HG02973 (cell line): ENCODE results near the gene FLRT2.

Experiments used
- ATAC-seq: cut with Tn5 transposase; IDR thresholded peaks from one replicate; pipeline ENCODE4 v1.9.1; 2021; ENCODE audit warnings: moderate library complexity; ENCODE audit not compliant: unreplicated experiment

The FLRT2 gene

DNA sequence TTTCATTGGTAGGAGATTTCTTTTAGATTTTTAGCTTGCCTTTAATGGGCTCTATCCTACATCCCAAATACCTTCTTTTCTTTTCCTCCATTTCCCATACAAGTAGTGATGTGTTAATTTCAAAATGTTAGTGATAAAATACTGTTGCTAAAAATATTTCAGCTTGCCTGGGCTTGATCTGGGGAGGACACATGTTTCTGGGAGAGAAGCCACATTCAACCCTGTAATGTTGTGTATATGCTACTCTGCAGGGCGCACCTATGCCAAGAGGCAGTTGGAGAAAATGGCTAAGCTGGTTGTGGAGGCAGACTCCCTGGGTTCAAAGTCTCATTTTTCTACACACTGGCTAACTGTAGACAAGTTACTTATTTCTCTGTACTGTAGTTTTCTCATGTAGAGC lies 26.3 kb downstream of the FLRT2 start:
- no peak for ATAC-seq

DNA sequence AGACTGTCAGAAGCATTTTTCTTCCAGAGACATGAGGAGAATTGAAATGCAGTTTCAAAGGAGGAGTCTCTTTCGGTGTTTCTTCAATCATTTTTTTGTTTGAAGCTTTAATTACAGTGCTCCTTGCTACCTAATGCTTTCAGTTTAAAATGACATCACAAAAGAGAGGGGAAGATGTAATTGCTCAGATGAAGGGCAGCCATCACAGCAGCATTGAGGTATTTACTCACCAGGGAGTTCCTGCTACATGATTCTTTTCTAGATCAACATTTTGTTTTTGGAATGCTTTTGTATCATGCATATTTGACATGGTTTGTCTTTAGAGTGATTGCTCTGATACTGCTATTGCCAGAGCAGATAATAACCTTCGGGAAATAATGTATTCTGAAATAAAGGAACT lies 28.6 kb downstream of the FLRT2 start:
- no peak for ATAC-seq

DNA sequence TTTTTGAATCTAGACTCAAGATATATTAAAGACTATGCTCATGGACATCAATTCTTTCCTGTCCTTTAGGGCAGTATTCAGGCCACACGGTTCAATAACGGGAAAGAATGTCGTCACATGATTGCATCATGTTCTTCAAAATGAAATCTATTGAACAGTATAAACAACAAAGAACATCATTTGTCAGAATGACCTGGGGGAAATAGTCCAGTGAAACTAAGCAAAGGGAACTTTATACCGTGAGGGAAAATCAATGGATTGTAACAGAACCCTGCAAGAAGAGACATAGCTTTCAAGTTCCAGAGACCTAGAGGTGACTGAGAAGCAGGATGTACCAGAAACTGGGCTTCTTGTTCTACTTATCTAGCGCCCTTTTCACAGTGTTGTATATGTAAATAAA lies 32.7 kb downstream of the FLRT2 start:
- no peak for ATAC-seq

DNA sequence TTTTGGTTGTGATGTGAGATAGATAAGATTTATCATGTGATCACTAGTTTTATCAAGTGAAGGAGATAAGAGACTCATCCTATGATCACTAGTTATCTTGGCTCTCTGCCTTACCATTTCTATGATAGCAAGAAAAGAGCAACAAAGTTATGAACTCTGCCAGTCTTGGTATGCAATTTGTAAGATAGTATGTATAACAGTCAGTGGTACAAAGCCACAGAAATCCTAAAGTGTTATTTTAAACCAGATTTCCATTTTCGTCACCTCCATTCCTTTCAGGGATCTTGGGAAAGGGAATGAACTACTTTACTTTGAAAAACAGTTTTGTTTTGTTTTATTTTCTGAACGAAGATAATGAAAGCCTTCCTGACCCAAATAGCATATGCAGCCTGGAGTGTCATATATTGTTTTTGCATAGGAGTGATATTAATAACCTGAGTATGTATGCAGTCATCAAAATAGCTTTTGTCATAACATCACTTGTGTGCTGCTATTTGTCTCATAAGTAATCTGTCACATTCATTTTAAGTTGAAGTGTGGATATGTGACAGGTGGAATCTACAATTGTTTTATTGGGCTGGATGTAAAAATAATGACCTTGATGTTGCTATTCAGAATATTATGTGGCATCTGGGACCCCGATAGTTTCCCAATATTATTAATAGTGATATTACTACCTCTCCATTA lies 35.0 kb downstream of the FLRT2 start:
- no peak for ATAC-seq

DNA sequence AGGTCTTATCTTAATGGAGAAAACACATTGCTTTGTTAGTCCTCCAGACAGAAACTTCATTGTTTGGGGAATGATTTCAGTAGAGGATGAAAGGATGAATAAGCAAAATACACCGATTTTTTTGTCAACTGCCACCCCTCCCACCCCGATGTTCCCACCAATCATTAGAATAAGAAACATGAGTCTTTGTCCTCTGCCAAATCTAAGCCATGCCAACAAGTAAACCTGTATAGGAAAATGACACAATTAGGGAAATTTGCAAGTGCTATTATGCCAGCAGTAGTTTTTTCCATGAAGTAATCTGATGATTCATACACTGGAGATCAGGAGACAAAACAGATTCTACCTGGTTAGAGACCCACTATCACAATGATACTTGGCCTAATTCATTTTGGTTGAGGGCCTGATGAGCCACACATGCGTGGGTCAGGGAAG lies 35.9 kb downstream of the FLRT2 start:
- no peak for ATAC-seq

DNA sequence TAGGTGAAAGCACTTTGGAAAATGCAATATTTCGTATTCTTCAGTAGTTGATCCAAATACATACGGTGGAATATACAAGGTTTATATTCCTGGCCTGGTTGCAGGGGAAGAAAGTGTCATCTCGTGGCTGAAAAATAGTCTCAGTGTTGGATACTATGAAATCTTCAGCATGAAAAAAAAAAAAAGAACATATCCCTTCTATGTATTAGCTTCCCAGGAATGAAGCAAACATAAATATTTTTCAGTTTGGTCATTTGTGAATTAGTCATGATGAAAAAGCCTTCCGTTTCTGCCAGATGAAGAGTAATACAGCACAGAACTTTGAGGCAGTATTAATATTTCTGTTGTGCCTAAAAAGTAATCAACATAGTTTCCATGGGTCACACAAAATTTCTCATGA lies 36.7 kb downstream of the FLRT2 start:
- no peak for ATAC-seq

DNA sequence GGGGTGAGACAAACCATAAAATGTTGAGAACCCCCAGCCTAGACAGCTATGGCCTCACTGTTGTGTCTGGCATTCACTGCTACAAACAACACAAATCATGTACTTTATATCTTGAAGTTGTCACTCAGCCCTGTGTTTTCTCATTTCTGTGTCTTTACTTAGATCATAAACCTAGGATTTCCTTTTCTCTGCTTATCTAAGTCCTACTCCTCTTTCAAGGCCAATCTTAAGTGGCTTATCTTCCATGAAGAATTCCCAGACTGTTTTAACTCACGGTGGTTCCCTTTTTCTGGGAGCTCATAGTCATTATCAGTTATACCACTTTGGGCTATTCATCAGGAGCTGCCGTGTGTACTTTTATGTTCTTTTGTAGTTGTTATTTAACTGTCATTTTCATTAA lies 42.1 kb downstream of the FLRT2 start:
- no peak for ATAC-seq

DNA sequence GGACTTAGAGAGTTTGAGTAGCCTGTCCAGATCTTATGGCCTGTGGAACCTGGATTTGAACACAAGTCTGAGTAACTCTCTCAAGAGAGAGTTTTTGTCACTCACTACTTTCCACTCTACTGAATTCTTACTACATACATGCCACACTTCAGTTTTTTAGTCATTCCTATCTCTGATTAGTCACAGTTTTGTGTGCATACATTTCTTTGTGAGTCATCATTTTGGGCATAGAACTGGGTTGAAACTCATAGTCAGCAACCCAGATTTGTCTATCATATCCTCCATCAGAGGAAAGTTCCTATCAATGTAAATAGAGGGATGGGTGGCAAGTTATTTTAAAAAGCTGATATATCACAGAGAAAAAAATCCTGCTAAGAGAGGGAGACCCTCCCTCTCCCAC lies 42.9 kb downstream of the FLRT2 start:
- ATAC-seq, result no peak

DNA sequence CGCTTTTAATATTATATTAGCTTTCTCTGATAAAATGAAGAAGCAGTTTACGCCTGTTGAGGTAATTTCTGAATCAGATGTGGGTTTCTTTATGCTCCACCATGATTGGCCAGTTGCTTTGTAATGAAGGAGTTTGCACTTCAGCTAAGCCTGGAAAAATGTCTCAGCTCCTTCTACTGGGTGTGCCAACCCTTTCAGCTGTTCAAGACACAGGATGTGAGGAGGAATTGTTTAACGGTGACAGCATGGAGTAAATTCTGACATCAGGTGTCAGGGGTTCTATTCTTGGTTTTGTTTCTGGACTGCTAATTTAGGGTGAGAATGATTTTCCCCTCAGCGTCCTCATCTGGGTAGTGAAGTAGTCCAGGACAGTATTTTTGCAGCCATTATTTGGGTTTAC lies 43.5 kb downstream of the FLRT2 start:
- ATAC-seq, result no peak

DNA sequence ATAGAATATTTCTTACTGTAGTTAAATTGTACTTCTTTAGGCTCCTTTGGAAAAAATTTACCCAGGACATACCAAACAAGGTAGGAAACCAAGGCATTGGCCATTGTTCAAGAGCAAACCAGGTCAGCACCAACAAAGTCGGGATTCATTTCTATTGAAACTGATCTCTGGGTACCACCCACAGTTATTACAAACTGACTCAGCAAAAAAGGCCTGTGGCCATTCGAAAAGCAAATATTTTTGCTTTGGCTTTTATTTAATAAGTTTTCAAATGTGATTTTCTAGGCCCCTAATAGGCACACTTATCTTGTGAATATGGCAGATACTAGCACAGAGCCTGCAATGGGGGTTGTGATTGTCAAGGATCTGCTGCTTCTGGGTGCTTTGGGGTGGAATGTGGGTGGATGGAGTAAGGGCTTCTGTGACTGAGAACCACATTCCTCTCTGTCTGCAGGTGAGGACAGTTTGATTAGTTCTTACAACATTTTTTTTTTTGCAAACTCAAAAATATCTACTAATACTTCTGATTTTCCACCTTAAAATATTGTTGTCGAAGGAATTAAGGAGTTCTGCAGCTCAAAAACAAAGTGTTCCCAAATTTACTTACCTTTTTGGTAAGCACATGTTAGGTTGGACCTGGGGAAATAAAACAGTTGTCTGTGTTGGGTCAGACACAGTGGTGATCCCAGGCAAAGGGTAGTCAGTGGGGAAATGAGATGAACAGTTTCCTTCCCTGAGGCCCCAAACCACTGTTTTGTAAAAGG lies 45.1 kb downstream of the FLRT2 start:
- no peak for ATAC-seq

DNA sequence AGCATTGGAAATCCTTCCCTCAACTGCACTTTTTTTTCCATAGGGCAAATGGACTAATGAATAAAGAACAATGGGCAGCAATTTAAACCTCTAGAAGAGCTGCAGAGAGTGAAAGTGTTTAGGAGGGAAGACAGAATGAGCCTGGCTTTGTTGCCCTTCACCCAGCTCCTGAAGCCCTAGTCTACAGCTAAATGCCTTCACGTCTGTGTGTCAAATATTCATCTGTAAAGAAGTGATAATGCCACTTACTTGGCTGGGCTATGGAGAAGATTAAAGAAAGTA lies 45.6 kb downstream of the FLRT2 start:
- no peak for ATAC-seq

DNA sequence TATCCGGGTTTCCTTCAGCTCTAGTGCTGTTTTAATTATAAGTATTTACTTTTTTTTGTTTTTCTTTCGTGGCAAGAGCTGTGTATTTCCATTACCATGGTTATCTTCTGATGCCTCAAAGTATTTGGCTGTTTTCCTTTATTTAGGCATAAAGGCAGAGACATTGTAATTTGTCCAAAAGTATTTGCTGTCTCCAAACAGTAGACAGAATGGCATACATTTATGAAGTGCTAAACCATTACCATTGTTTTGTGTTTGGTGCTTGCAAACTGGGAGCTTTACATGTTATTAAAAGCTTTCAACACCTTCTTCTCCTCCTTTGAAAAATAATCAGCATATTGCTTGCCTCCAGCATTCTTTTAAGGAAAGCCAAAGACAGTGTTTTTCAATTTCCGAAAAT lies 46.3 kb downstream of the FLRT2 start:
- ATAC-seq, result no peak

DNA sequence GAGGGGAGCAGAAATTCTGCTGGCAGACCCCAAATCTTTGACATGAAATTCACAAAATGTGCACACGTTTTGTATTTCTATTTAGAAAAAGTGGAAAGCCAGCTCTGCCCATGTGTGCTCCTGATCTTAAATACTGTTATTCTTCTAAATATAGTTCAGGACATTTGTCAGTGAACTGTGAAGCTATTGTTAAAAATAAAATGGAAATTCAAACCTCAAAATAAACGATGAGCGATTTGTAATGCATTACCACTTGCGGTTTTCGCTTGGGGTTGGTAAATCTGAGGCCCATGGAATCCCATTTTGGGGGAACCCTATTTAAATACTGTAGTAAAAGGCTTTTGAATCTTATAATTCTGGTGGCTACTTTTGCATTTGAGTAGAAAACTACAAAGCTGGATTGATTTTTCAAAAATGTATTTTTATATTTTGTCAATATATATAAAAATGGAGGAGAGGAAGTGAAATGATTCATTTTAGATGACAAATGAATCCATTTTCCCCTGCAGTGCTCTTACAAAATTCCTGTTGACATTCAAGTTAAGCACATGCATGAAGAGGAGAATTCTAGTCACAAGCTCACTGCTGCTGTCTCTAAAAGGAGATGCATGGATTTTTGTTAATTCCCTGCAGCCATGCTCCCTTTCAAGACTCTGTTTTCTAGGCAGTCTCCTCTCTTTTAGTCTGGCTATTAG lies 47.1 kb downstream of the FLRT2 start:
- ATAC-seq, result no peak

DNA sequence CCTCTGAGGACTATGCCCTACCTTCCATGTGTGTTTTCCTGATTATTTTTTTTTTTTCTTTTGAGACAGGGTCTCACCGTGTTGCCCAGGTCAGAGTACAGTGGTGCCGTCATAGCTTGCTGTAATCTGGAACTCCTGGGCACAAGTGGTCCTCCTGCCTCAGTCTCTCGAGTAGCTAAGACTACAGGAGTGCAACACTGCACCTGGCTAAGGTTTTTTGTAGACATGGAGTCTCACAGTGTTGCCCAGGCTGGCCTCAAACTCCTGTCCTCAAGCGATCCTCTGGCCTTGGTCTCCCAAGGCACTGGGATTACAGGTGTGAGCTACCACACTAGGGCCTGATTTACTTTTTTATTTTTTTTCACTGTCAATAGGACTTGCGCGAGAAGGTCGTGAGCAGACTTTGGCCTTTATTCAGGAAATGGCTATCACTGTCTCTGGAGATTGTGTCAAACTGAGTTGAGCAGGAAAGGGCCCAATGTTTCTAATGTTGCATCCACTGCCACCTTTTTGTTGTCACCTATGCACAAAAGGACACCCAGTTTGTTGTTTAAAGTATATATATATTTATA lies 47.7 kb downstream of the FLRT2 start:
- ATAC-seq, result no peak

DNA sequence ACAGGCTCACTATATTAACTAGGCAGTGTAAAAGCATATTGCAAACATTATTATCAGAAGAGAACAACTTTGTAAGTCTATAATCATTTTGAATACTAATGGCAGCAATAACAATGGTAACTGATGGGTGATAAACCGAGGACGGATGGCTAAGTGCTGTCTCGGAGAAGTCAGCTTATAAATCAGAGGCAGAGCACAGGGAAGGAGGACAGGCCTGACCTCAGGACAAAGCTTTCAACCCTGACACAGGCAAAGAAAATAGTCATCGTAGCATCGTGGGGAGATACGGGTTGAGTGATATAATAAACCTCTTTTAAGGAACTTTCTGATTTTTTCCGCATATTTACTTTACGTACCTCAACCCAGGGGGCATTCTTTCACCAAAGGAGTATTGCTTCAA lies 48.4 kb downstream of the FLRT2 start:
- no peak for ATAC-seq

DNA sequence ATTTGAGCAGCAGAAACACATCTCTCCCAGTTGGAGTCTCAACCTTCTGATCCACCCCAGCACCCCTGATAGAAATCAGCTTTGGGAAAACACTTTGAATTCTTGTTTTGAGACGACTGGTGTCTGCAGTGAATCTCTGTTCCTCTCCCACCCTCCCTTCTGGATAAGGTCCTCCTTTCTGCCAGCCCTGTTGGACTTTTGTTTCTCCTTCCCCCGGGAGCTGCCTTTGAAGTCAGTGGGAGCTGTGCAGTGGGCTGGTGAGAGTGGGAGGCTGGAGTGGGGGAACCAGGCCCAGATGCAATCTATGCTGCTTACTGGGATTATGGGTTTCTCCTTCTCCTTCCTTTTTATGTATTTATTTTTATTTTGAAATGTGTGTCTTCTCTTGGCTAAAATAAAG lies 49.0 kb downstream of the FLRT2 start:
- ATAC-seq, result no peak

DNA sequence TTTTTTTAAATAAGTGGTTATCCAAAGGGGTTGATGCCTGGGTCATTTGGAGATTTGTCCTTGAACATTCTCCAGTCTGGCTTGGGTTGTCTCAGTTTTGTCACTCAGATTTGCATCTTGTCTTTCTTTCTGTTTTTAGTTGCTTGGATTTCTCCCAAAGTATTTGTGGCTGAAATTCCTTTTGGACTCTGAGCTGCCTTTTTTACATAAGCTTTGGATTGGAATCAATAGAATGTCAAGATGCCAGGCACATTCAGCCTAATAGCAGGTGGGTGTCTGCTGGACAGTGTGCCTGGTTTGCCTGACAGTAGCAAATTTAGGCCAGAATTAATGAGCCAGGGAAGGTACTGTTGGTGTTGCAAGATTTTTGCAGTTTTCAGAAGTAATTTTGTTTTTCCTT lies 50.0 kb downstream of the FLRT2 start:
- ATAC-seq, result no peak

DNA sequence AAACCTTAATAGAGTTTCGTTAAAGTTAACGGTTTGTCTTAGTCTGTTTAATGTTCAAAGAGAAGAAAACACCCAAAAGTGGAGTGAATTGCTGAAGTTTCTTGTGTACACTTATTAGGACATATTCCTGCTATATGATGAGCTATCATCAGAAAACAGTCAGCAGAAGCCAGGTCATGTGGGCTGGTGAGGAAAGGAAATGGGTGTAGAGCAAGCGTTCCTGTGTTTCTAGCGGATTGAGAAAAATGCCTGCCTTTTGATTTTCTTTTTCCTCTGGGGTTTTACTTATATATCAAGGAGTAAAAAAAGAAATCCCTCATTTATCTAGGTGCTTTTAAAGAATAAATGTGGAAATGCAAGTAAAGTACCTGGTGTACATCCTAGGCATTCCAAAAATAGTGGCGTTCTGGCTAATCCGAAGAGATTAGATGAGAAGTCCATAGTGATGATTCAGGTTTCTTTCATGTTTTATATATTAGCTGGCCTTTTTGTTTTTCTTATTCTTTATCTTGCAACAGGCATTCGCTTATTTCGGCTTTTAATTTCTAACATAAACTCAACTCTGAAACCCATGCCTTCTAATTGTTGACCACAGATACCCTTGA lies 50.7 kb downstream of the FLRT2 start:
- ATAC-seq, result no peak

DNA sequence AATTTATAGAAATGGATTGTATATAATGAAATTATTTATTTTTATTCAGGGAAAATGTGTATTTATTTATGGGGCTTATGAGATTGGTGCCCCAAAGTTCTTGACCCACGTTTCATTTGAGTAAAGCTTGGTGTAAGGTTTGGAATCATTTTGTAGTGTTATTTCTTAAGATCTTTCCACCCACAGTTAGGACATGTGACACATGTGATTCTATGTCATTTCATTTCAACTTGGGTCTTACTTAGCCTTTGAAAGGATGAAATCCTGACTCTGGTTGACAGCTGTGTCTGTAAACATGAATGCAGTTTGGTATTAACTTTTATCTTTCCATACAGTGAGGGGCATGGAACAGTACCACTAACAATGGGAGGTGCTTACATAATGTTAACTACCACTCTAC lies 51.7 kb downstream of the FLRT2 start:
- ATAC-seq, result no peak

DNA sequence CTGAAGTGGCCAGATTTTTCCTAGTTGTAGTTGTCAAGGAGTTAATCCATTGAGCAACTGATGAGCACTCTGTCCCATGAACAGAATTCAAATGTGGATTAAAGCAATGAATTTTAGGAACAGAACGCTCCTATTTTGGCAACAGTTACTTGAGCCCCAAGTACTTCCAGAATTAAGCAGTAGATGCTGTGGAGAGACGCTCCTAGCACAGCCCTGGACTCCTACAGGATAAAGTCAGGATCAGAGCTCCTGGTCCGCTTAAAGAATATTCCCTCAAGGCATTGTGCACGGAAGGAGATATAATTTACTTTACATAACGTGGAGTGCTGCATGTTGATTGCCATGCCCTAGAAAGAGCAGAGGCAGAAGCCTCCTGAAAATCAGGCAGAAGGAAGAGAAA lies 53.4 kb downstream of the FLRT2 start:
- ATAC-seq, result no peak

DNA sequence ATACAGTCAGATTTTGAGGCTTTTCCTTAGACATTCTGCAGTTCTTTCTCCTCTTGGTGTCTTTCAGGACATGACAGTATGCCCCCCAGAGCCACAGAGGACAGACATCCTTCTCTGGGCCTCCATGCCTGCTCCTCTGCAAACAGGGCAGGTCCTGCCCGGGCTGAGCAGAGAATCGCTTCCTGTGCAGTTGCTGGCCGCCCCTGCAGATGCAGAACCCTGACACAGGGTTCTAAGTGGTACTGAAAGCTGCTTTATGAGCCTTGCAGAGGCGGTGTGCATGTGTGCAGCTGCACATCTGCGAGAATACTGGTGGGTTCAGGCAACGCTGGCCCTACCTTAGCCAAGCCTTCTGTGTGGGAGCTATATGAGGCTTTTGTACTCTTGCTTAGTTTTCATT lies 54.5 kb downstream of the FLRT2 start:
- no peak for ATAC-seq
